Omental fat pad (tissue), 4 donors: Measurements from ENCODE around the gene MKRN1. TPM values are rescaled to one million over a fixed set of nuclear protein-coding genes. Genes with fewer than 3 reads are reported as not detected.

ENCODE experiments used
- ATAC-seq: fragments of 150-250 bp; one replicate; pipeline ENCODE4 v1.9.1; 2016; ENCODE audit warnings: mild to moderate bottlenecking, moderate library complexity; ENCODE audit not compliant: low FRiP score
- DNase-seq: peaks from one replicate; pipeline ENCODE4 v3.0.0-alpha.2; 2019; ENCODE audit warnings: low spot score
- total RNA-seq, 4 donors: library from RNA; depleted of rRNA; stranded (reverse); fragments of >200 nt; gene quantifications; one replicate each; pipeline ENCODE4 v1.1.0, GENCODE V29; 2016
- TF ChIP-seq, protein P1 (sequence below), 3 donors: fragments of 450-650 bp; IDR thresholded peaks; one replicate each; pipeline ENCODE4 v1.5.1; 2016 to 2017; ENCODE audit warnings: antibody characterized with exemption in 3 of 3, mild to moderate bottlenecking in 3 of 3, moderate library complexity in 2 of 3

The MKRN1 gene
- total RNA-seq, 4 donors from 2014 or later: 38.1 to 61.9 (median 52.6) TPM

DNA sequence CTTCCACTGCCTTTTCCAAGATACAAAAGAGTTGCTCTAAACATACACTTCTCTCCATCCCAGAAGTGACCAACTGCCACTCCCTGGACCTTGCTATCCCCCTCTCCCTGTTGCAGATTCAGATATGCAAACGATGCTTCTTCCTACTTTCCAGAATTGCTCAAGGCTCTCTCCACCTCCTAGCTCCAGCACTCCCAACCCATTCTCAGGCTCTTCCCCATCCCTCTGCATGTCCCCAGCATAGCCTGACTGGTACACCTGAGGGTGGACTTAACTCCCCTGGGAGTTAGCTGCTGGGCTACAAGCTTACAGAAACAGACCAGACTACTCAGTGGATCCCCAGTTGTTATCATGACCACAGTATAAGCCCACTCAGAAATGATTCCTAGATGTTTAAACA, 27.6 kb downstream of the MKRN1 start:
- no peak for DNase-seq

DNA sequence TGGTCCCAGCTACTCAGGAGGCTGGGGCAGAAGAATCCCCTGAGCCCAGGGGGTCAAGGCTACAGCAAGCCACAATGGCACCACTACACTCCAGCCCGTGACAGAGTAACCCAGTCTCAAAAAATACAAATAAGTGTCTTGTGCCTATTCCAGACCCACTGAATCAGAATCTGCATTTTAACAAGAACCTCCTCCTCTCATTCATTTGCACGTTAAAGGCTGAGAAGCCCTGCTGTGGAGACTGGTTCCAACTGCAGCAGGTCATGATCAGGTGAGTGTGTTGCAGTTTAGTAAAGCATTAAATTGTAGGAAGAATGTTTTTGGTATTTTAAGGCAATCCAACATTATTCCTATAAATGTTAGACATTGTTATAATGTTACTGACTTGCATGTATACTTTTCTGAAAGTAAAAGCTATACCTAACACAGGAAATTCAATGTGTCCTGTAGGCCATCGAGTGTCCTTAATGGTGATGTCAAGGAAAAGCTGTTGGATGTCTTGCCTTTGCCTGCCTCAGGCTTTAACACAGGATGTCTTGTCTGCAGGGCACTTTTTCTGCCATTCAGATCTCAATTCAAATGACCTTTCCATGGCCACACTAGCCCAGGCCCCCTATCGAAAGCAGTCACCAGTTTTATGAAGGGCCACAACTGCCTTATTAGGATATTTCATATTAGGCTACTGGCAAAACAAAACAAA, 30.4 kb downstream of the MKRN1 start:
- TF ChIP-seq, protein P1, sequence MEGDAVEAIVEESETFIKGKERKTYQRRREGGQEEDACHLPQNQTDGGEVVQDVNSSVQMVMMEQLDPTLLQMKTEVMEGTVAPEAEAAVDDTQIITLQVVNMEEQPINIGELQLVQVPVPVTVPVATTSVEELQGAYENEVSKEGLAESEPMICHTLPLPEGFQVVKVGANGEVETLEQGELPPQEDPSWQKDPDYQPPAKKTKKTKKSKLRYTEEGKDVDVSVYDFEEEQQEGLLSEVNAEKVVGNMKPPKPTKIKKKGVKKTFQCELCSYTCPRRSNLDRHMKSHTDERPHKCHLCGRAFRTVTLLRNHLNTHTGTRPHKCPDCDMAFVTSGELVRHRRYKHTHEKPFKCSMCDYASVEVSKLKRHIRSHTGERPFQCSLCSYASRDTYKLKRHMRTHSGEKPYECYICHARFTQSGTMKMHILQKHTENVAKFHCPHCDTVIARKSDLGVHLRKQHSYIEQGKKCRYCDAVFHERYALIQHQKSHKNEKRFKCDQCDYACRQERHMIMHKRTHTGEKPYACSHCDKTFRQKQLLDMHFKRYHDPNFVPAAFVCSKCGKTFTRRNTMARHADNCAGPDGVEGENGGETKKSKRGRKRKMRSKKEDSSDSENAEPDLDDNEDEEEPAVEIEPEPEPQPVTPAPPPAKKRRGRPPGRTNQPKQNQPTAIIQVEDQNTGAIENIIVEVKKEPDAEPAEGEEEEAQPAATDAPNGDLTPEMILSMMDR (IDR thresholded peaks at IDR 0.05): no peak
- DNase-seq (no peak), ATAC-seq (no peak)

More for the DNA sequence above, 27.6 kb downstream of the MKRN1 start:
- TF ChIP-seq, protein P1 (IDR thresholded peaks at IDR 0.05): no peak
- no peak for ATAC-seq

DNA sequence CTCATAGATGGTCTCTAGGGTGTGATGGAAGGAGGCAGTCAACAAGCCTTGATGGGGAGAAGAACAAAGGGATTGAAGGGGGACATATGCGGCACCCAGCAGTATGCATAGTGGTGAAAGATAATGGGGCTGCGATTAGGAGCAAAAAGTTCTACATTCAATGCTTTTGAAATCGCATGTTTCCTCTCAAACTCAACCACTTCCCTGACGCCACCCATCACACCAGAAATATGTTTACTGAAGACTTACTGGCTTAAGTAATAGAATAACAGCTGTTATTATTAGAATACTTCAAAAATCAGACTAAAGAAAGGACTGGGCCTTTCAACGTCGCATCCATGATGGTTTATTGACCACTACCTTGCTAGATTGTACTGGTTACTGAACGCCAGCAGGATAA, 31.5 kb downstream of the MKRN1 start:
- no peak for ATAC-seq
- DNase-seq: no peak
- TF ChIP-seq, protein P1 (IDR thresholded peaks at IDR 0.05): no peak

DNA sequence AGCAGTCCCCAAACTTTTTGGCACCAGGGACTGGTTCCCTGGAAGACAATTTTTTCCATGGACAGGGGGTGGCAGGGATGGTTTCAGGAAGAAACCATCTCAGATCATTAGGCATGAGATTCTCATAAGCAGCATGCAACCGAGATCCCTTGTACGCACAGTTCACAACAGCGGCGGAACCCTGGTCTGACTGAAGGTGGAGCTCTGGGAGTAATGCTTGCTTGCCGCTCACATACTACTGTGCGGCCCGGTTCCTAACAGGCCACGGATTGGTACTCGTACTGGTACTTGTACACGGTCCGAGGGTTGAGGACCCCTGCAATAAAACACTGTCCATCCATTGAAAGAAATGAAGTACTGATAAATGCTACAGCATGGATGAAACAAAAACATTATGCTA, 32.8 kb downstream of the MKRN1 start:
- ATAC-seq (no peak), DNase-seq (no peak)
- TF ChIP-seq, protein P1 (IDR thresholded peaks at IDR 0.05): no peak

DNA sequence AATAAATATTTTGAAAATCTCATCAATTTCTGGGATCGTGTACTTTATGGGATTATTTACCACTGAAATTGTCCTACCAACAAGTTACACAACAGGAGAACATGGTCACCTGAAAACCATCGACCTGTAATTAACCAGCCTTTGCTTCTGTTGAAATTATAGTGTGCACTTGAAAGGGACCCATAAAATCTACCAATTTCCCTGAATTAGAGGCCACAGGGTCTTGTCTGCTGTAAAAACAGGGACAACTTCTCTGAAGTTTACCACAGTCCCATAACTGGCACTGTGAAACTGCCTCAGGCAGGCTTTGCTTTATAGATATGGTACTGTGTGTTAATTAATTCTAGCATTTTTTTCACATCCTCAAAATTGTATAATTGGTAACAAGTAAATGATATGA, 37.8 kb downstream of the MKRN1 start:
- DNase-seq: no peak
- ATAC-seq: no peak
- TF ChIP-seq, protein P1 (IDR thresholded peaks at IDR 0.05): no peak

DNA sequence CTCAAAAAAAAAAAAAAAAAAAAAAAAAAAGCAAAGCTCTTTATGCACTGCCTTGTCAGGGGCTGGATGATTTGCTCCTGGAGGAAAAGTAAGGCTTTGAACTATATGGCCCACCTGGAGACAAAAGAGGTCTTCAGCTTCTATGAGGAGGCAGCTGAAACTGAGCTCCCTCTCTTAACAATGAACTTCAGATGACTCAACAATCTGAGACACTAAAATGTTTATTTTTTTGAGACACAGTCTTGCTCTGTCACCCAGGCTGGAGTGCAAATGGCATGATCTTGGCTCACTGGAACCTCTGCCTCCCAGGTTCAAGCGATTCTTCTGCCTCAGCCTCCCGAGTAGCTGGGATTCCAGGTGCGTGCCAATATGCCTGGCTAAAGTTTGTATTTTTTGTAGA, 38.7 kb downstream of the MKRN1 start:
- TF ChIP-seq, protein P1 (IDR thresholded peaks at IDR 0.05): no peak
- DNase-seq (no peak), ATAC-seq (no peak)

DNA sequence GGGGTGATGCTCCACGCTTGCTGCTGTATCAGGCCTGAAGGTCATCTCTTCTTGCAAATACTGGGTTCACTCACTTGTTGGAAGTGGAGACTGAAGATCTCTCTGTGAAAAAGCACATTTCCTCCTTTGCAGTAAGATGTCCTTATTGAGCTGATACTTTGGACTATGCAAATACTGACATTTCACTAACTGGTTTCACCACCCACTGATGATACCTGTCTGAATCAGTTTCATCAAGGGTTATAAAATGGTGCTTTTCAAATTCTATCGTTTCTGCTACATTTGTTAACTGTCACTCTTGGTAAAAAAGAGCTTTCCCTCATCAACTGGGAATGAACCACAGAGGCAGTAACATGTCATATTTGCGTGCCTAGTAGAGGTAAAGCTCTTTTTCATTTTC, 39.9 kb downstream of the MKRN1 start:
- TF ChIP-seq, protein P1 (IDR thresholded peaks at IDR 0.05): no peak
- no peak for DNase-seq
- ATAC-seq: no peak
